Measurements from ENCODE around the gene CLINT1. TPM values are rescaled to one million over a fixed set of nuclear protein-coding genes. Genes with fewer than 3 reads are reported as not detected.

CLINT1 gene
- total and polyA plus RNA-seq, 9 of the 15 experiments (the other 6 are each of a cell fraction or from before 2014, with no cell fraction given): 23.6 to 125 (median 71.4) TPM

DNA sequence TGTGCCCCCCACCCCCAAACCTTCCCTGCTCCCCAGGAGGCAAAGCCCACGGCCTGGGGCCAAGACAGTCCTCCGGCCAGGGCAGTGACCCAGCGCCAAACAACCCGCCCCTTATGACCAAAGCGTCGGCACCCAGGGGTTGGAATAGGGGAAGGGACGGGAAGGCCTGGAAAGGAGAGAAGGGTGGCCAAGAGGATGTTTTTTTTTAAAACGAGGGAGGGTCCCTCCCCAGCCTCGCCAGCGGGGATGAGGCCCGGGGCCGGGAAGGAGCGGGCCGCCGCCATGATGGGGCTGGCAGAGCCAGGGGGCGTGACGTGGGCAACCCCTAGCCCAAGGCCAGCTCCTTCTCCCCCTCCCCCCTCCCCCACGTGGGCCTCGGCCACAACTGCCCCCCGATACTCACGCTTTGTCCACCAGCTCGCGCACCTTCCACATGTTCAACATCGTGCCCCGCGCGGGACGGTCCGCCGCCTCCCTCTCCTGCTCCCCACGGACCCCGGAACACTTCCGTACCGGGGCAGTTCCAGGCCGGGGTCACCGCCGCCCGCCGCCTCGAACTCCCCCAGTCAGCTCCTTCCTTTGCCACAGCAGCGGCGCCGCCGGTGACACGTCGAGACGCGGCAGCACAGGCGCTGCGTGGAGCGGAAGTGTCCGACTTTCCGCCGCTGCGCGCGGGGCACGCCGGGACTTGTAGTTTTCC is at the start of gene CLINT1 (continued):
- TF ChIP-seq, protein P1, sequence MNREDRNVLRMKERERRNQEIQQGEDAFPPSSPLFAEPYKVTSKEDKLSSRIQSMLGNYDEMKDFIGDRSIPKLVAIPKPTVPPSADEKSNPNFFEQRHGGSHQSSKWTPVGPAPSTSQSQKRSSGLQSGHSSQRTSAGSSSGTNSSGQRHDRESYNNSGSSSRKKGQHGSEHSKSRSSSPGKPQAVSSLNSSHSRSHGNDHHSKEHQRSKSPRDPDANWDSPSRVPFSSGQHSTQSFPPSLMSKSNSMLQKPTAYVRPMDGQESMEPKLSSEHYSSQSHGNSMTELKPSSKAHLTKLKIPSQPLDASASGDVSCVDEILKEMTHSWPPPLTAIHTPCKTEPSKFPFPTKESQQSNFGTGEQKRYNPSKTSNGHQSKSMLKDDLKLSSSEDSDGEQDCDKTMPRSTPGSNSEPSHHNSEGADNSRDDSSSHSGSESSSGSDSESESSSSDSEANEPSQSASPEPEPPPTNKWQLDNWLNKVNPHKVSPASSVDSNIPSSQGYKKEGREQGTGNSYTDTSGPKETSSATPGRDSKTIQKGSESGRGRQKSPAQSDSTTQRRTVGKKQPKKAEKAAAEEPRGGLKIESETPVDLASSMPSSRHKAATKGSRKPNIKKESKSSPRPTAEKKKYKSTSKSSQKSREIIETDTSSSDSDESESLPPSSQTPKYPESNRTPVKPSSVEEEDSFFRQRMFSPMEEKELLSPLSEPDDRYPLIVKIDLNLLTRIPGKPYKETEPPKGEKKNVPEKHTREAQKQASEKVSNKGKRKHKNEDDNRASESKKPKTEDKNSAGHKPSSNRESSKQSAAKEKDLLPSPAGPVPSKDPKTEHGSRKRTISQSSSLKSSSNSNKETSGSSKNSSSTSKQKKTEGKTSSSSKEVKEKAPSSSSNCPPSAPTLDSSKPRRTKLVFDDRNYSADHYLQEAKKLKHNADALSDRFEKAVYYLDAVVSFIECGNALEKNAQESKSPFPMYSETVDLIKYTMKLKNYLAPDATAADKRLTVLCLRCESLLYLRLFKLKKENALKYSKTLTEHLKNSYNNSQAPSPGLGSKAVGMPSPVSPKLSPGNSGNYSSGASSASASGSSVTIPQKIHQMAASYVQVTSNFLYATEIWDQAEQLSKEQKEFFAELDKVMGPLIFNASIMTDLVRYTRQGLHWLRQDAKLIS (CRISPR knock-in tag; IDR thresholded peaks at IDR 0.05): no peak
- TF ChIP-seq GTF2F1 (IDR thresholded peaks at IDR 0.05; ENCODE audit: low read depth, low read length) (no peak), ZNF3 (CRISPR knock-in tag; IDR thresholded peaks at IDR 0.05) (no peak), ATF7 (IDR thresholded peaks at IDR 0.05) (peak; percentile 51; the same call in 1 of the 2 replicates), NRF1 (conservative IDR thresholded peaks at IDR 0.05 in 1 of 2, IDR thresholded peaks at IDR 0.05 in 1 of 2) (peak; percentile 74 to 81), HNRNPL (IDR thresholded peaks at IDR 0.05; ENCODE audit: low read depth, low read length) (peak; percentile 61; the same call in 1 of the 2 replicates), DIDO1 (tag; IDR thresholded peaks at IDR 0.05; ENCODE audit: low read depth) (no peak), ZNF785 (CRISPR knock-in tag; IDR thresholded peaks at IDR 0.05) (no peak), ZNF551 (CRISPR knock-in tag; IDR thresholded peaks at IDR 0.05) (no peak), SRSF1 (IDR thresholded peaks at IDR 0.05; ENCODE audit: low read depth, low read length) (no peak), FOXK1 (CRISPR knock-in tag; IDR thresholded peaks at IDR 0.05; ENCODE audit: borderline replicate concordance) (peak; percentile 6; the same call in 1 of the 2 replicates), KDM5B (IDR thresholded peaks at IDR 0.05; ENCODE audit: insufficient replicate concordance, low read depth, low read length) (peak; percentile 71), GABPA (tag; conservative IDR thresholded peaks at IDR 0.05; ENCODE audit: low read depth) (peak; percentile 94), KDM1A (IDR thresholded peaks at IDR 0.05) (peak in 1 of 2 experiments; percentile 34; a peak in 1 of 4 replicates), HNRNPK (IDR thresholded peaks at IDR 0.05; ENCODE audit: low read depth, low read length, poor library complexity, severe bottlenecking) (no peak), TAF15 (IDR thresholded peaks at IDR 0.05; ENCODE audit: low read depth, low read length) (no peak), PHB2 (IDR thresholded peaks at IDR 0.05; ENCODE audit: low read depth) (no peak), MTA3 (IDR thresholded peaks at IDR 0.05; ENCODE audit: borderline replicate concordance) (0 out of 2 replicates have a peak, but pooled peaks have one; percentile 52), C11orf30 (IDR thresholded peaks at IDR 0.05; ENCODE audit: low read depth) (peak; percentile 78), ZFPM2 (CRISPR knock-in tag; IDR thresholded peaks at IDR 0.05) (no peak), LEF1 (IDR thresholded peaks at IDR 0.05) (no peak)
- TF ChIP-seq, protein P2, sequence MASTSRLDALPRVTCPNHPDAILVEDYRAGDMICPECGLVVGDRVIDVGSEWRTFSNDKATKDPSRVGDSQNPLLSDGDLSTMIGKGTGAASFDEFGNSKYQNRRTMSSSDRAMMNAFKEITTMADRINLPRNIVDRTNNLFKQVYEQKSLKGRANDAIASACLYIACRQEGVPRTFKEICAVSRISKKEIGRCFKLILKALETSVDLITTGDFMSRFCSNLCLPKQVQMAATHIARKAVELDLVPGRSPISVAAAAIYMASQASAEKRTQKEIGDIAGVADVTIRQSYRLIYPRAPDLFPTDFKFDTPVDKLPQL (IDR thresholded peaks at IDR 0.05; ENCODE audit: extremely low read depth, insufficient read length): no peak
- TF ChIP-seq, protein P3, sequence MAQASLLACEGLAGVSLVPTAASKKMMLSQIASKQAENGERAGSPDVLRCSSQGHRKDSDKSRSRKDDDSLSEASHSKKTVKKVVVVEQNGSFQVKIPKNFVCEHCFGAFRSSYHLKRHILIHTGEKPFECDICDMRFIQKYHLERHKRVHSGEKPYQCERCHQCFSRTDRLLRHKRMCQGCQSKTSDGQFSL (CRISPR knock-in tag; IDR thresholded peaks at IDR 0.05): peak; percentile 42; the same call in 1 of the 2 replicates
- TF ChIP-seq, protein P3 (tag; IDR thresholded peaks at IDR 0.05): no peak

Data from K562 (cell line).